ENCODE results near the gene NR6A1.

The NR6A1 gene

DNA sequence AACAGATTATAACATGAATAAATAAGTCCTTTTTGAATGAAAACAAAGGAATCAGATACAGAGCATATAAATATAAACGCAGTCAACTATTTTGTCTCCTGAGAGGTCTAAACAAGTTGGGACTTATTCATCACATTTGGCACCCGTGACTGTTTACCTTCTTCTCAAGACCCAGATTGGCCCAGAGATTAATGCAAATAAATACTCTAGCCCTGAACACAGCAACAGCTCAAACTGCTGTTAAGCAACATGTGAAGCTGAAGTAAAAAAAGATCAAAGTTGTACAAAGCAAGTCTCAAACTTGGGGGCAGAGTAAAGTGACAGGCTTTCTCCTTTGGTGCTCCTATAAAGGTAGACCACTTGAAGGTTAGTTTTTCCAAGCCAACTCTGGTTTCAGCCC, 168.9 kb downstream of the NR6A1 start:
- DNase-seq: no peak

DNA sequence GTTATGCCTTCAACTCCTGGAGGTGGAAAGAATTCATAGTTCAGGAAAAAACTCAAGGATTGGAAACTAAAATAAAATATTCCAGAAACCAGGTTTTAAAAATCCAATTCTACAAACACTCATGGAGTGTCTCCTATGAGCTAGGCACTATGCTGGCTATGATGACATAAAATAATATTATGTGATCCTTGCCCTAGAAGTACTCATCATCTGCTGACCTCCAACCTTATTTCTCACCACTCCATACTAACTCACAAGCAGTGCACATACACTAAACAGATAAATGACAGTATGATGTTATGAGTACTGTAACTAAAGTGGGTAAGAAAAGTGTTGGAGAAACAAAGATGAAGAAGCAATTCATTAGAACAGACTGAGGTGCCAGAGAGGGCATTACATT, 170.7 kb downstream of the NR6A1 start:
- no peak for DNase-seq

GRCh38 chr9:124599121-124599795, 171.9 kb downstream of the NR6A1 start:
- DNase-seq: no peak

DNA sequence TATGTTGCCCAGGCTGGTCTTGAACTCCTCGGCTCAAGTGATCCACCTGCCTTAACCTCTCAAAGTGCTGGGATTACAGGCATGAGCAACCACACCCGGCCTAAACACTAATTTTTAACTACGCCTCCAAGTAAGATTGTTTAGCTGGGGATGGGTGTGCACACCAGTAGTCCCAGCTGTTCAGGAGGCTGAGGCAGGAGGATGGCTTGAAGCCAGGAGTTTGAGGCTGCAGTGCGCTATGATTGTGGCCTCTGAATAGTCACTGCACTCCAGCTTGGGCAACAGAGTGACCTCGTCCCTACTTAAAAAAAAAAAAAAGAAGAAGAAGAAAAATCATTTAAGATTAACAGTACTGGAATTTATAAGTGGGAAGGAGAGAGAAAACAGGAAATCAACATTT, 173.1 kb downstream of the NR6A1 start:
- DNase-seq: no peak

GRCh38 chr9:124596172-124596839, 174.8 kb downstream of the NR6A1 start:
- DNase-seq: no peak

GRCh38 chr9:124595743-124596142, 175.4 kb downstream of the NR6A1 start:
- no peak for DNase-seq

GRCh38 chr9:124594673-124595072, 176.4 kb downstream of the NR6A1 start:
- no peak for DNase-seq

GRCh38 chr9:124594225-124594624, 176.9 kb downstream of the NR6A1 start:
- DNase-seq: no peak

DNA sequence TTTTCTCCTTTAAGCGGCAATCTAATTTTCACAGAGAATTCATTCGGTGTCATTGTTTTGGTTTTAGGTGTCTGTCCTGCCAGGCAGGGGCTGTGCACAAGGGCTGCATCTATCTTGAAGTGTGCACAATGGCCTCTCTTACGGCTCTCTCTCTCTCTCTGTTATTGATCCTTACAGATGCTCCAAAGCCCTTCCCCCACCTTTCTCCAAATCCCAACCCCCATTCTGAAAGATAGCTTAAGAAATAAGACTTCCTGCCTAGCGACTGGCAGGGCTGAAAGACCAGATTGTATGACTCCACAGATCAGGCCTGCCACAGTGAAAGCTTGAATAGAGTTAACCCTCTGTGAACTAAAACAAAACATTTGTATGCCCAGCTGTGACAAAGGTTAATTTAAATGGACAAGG, 177.5 kb downstream of the NR6A1 start:
- DNase-seq: peak; percentile 73

- peak; percentile 56 for DNase-seq
Measured at GRCh38 chr9:124593200-124593599, 177.9 kb downstream of the NR6A1 start.

GRCh38 chr9:124590889-124591641, 180.0 kb downstream of the NR6A1 start:
- peak; percentile 72 for DNase-seq

- no peak for DNase-seq
Measured at GRCh38 chr9:124584631-124585030, 186.5 kb downstream of the NR6A1 start.

DNA sequence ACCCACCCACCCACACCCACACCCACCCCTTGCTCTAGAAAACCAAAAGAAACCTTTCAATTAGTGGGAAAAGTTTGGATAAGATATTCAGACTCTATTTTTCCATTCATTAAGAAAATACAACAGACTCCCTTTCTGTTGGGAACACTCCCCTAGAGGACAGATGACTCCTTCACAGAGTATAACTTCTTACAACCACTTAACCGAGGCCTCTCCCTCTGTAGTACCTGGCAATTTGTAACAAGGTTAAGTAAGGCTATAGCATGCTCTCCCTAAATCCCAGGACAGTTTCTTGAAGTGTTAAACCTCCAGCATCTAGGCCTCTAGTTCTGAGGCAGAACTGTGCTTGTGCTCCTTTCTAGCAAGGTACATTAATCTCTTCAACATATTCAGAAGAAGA, 188.0 kb downstream of the NR6A1 start:
- DNase-seq: no peak

DNA sequence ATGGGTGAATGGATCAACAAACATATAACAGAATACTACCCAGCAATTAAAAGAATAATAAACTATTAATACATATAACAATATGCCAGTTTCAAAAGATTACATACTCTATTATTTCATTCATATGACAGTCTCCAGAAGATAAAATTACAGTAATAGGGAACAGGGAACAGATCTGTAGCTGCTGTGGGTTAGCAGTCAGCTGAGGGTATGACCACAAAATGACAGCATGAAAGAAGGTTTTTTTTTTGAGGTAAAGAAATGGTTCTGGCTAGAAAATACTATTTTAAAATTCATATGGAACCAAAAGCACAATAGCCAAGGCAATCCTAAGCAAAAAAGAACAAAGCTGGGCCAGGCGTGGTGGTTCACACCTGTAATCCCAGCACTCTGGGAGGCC, 190.9 kb downstream of the NR6A1 start:
- DNase-seq: no peak

- no peak for DNase-seq
Measured at GRCh38 chr9:124576751-124577150, 194.4 kb downstream of the NR6A1 start.

DNA sequence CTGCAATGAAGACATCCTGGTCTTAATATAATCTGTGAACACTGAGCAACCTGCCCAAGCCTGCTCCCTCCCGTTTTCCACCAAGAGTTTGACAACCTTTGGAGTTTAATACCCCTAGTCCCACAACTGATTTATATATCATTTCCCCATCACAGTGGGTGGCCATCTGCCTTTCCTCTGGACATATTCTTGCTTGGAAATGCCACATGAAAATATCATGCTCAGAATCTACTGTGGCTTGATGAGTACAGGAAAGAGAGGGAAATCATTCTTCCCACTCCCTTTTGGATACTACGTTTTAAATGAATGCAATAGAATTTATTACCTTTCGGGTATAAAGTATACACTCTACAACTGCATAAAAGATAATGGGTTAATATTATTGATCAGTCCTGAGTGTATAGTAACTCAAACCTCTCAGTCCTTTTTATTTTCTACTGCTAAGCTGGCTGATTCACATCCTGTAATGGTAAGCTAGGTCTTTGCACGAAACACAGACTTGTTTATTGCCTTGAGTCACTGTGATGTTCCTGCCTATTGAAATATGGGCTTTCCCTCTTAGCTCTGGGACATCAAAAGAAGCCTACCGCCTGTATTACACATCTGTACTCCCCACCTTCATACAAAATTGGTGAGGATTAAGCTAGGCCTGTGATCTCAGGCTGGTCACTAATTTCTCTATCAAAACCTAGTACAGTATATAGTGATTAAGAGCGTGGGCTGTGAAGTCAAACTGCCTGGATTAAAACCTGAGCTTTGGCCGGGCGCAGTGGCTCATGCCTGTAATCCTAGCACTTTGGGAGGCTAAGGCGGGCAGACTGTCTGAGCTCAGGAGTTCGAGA, 196.4 kb downstream of the NR6A1 start:
- DNase-seq: no peak

DNA sequence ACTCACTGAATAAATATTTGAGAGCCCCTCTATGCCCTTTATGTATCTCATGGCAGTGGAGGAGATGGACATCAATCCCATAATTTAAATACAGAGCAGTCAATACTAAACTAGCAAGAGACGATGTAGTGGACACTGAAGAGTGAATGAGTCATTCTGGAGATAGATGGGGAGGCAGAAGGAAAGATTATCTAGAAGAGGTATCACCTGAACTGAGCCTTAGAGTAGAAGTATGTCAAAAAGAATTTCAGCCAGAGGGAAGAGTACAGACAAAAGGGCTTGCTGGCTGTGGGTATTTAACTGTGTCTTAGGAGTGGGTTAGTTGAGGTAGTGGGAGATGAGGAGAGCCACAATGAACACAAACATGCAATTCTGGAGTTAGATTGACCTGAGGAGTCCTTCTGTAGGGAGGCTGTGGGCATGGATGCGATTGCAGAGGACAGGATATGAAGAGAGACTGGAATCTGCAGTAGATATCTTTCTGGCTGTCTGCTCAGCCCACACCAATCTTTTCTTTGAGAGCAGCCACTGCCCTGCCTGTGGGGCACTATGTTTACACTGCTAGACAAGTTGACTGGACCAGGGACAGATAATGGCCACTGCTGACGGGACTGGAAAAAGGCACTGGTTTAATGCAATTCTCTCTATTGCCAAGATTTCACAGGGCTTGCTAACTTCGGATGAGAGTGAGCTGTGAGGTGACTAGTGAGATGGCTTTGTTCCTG, 200.0 kb downstream of the NR6A1 start:
- DNase-seq: no peak

DNA sequence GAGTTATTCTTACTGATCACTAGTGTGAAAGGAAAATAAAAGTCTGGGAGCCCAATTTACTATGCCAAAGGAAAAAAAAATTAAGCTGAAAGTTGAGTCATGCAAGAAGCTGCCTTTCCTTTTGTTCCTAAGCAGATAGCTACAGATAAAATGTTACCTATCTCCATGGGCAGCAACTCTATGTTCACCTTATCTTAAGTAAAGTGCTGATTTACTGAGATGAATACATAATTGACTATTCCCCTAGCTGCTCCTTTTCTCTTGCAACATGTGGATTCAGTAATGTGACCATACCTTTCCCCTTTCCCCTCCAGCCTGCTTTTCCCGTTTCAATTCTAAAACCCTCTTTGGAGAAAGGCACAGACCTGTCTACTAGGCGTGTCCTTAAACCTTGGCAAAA, 201.2 kb downstream of the NR6A1 start:
- no peak for DNase-seq

- no peak for DNase-seq
Measured at GRCh38 chr9:124567362-124567761, 203.7 kb downstream of the NR6A1 start.

GRCh38 chr9:124562328-124562727, 208.8 kb downstream of the NR6A1 start:
- DNase-seq: no peak

- no peak for DNase-seq
Measured at GRCh38 chr9:124559871-124560270, 211.2 kb downstream of the NR6A1 start.

- DNase-seq: no peak
Measured at GRCh38 chr9:124558777-124559470, 212.2 kb downstream of the NR6A1 start.

Measured in NCI-H69 (cell line).